ENCODE measurements around the gene NFAT5.

NFAT5 gene

DNA sequence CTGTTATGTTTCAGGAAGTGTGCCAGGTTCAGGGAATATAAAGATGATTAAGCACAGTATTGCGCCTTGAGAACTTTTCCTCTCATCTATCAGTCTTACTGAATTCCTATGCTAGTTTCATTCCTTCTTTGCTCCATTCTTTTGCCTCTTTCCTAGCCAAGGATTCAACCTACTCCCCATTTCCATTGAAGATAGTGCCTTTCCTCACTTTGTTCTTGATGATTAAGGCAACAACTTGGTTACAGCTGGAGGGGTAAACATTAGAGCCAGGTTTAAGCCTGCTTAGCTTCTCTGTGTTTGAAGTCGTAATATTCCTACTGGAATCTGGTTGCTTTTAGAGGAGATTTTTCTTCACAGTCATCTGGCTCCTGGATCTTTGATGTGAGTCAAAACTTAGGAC is 85.5 kb downstream of the NFAT5 start:
- DNase-seq = no peak

DNA sequence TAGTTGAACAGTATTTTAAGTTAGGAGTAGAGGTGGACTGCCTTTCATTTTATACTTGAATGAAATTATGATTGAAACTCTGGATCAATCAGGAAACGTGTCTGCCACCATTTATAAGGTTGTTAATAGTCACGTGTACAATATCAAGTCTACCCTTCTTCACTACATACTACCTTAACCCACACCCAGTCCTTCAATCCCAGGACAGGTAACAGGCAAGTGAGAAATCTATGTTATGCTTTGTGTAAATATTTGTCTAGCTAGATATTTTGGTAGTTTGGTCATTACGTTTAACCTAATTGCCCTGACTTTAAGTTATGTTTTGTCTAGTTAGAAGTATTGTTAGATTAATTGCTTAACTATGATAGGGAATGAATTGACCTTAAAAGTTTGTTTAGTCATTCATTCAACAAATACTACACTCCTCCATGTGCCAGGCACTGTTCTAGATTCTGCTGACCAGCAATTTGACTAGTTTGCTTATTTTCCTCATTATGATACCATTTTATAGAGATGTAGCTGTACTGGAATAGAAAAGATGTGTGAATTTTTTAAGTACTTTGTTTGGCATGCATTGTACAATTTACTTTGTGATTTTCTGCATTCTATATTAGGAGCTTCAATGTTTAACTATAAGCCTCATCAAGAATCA is 88.6 kb downstream of the NFAT5 start:
- no peak for DNase-seq

DNA sequence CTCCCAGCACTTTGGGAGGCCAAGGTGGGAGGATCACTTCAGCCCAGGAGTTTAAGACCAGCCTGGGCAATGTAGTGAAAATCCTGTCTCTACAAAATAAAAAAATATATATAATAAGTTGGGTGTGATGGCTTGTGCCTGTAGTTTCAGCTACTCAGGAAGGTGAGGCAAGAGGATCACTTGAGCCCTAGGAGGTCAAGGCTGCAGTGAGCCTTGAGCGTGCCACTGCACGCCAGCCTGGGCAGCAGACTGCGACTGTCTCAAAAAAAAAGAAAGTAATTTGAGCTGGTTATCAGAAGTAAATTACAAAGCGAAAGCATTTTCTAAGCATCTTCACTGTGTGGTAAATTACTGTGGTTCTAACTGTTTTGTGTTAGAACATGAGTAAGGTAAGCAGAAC is 94.4 kb downstream of the NFAT5 start:
- no peak for DNase-seq

DNA sequence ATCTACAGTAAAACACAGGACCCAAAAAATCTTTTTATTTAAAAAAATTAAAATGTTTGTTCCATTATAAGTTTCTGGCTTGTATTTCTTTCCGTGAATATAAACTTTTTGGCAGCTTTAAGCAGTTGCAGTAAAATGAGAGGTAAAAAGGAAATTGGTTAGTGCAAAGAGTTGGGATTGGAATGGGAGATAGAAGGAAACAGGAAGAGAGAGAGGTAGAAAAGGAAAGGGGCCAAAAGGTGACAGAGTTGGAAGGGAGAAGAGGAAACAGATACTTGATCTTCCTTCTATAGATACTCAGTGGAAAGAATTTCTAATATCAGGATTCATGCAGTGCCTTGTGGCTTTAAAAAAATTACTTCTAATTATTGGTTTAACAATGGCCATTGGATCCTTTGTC is 97.1 kb downstream of the NFAT5 start:
- DNase-seq = no peak

DNA sequence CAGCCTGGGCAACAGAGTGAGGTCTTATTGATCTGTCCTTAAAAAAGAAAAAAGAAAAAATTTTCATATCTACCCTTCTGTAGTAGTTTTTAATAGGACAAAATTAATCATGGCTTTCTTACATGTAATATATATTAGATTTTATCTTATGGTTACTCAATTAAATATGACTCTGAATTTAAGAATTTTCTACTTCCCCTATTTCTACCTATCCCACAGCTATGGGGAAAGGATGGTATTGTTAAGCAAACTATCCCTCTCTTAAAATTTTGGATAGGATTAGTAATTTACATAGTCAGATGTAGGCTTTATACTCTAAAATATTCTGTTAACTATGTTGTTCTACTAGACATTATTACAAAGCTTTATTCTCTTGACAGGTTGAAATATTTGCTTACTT is 98.1 kb downstream of the NFAT5 start:
- no peak for DNase-seq

DNA sequence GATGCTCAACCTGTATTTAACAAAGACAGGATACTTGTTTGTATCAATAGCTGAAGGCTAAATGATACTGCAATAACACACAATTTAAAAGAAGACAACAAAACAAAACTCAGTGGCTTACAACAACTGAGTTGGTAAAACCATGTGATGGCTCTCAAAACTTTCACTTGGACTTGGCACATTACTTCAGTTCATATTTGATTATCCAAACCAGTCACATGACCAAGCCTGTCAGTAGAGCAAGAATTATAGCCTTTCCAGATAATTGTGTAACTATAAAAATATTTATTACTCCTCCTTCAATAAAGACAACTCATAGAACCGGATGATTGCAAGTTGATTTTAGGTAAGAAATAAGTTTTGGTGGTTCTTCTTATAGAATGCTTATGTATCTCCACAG is 103.8 kb downstream of the NFAT5 start:
- DNase-seq = no peak

DNA sequence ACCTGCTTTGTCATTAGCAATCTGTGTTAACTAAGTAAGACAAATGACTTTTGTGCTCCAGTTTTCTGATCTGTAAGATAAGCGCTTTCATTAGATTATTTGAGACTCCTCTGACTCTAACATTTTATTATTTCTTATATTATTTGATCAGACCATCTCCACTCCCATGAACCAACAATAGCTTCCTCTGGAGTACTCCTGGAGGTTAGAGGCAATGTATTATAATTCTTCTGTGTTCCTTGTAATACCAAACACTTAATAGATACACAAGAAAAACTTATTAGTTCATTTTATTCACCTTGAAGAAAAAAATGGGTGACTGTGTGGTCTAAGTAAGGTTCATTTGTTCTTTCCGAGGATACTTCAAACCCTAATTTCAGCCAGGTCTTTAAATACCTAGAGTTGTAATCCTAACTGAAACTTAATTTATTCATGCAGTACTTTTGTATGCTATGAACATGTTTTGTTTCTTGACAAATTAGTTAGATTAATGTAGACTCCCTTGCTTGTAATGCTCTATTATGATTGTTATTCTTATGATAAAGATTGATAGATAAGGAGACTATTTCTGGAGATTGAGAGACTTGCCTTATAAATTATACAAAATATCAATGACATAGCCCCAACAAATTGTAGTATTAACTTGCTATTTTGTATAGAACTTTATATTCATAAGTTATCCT is 106.7 kb downstream of the NFAT5 start:
- DNase-seq = no peak

DNA sequence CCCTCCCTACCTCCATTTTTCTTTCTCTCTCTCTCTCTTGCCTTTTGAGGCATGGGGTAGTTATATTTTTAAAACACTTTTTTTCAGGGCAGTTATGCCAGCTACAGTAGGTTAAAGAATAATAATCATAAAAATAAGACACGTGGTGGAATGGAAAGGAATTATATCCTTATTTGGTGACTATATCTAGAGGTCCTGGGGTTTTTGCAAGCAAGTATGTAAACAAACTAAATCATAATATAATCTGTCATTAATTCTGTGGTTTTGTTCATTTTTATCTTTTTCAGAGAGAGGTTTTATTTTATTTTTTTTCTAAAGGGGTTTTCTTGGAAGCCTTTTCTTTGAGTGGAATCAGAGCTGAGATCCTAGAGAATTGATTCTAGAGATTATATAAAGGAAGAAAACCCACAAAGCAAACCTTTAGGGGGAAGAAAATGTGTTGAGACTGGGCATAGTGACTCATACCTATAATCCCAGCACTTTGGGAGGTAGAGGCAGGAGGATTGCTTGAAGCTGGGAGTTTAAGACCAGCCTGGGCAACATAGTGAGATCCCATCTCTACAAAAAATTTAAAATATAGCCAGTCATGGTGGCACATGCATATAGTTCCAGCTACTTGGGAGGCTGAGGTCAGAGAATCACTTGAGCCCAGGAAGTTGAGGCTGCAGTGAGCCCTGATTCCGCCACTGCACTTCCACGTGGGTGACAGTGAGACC is 107.4 kb downstream of the NFAT5 start:
- DNase-seq = no peak

DNA sequence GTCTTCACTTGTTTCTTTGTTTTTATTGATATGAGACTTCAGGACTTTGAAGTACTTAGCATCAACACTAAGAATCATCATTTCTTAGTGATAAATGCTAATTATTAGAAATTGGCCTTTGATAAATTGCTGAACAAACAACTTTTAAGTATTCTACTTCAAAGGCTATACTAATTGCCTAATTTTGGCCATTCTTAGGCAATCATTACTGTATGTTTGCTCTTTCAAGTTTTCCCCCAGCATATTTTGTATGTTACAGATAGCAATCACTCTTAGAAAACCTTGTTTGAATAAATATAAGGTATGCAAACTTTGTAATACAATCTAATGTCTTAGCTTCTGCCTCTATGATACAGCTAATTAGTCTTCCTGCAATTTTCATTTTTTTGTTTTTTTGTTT is 114.6 kb downstream of the NFAT5 start:
- no peak for DNase-seq

DNA sequence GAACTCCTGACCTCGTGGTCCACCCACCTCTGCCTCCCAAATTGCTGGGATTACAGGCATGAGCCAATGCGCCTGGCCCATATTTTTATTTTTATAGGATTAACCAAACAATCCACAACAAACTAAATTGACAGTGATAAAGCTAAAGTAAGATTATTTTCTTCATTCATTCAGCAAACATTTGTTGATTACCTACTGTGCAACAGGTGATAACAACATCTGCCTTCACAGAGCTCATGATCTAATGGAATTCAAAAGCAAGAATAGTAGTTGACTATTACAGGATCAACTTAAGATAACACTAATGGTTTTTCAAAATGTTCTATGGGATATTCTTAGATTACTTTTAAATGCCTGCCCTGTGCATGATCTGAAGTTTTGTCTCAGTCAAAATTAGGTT is 122.8 kb downstream of the NFAT5 start:
- DNase-seq = no peak

DNA sequence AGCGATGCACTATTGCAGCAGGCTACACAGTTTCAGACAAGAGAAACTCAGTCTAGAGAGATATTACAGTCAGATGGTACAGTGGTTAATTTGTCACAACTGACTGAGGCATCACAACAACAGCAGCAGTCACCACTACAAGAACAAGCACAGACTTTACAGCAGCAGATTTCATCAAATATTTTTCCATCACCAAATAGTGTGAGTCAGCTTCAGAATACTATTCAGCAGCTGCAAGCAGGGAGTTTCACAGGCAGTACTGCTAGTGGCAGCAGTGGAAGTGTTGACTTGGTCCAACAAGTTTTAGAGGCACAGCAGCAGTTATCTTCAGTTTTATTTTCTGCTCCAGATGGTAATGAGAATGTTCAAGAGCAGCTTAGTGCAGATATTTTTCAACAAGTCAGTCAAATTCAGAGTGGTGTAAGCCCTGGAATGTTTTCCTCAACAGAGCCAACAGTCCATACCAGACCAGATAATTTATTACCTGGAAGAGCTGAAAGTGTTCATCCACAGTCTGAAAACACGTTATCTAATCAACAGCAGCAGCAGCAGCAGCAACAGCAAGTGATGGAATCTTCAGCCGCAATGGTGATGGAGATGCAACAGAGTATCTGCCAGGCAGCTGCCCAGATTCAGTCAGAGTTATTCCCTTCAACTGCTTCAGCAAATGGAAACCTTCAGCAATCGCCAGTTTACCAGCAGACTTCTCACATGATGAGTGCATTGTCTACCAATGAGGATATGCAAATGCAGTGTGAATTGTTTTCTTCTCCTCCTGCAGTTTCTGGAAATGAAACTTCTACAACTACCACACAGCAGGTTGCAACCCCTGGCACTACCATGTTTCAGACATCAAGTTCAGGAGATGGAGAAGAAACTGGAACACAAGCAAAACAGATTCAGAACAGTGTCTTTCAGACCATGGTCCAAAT is 126.5 kb downstream of the NFAT5 start:
- DNase-seq = no peak

DNA sequence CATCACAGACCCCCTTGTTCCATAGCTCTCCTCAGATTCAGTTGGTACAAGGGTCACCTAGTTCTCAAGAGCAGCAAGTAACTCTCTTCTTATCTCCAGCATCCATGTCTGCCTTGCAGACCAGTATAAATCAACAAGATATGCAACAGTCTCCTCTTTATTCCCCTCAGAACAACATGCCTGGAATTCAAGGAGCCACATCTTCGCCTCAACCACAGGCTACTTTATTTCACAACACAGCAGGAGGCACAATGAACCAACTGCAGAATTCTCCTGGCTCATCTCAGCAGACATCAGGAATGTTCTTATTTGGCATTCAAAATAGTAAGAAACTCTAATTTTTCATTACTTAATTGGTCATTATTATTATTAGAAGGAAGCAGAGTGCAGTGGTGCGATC is 128.2 kb downstream of the NFAT5 start:
- no peak for DNase-seq

DNA sequence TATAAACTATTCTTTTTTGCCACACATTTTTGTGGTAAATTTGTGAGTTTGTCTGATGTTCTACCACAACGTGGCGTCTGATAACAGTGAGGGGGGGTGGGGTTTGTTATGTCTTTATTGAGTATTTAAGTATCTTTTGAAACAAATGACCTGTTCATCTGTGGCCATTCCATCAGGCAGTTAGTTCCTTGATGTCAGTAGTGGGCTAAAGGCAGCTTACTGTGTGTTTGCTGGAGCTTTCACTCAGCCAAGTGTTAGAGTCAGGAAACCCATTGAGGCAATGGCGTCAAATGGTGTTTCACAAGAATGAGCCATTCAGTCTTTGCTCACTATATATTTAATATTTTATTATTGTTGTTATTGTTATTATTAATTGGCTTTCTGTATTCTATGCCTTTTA is 132.6 kb downstream of the NFAT5 start:
- DNase-seq = no peak

DNA sequence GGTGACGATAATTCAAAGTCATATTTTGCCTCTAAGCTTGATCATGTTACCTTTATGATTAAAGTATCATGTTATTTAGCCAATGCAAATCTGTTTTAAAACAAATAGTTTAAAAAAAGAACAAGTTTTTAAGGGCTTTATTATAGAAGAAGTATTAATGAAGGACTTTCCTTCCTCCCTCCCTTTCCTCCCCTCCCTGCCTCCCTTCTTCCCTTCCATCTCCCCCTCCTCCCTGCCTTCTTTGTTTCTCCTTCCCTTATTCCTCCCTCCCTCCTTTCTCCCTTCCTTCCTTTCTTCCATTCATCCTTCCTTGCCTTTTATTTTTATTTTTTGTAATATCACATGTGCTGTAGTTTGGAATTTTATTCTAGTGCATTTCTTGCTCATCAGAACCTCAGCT is 134.1 kb downstream of the NFAT5 start:
- DNase-seq = no peak

DNA sequence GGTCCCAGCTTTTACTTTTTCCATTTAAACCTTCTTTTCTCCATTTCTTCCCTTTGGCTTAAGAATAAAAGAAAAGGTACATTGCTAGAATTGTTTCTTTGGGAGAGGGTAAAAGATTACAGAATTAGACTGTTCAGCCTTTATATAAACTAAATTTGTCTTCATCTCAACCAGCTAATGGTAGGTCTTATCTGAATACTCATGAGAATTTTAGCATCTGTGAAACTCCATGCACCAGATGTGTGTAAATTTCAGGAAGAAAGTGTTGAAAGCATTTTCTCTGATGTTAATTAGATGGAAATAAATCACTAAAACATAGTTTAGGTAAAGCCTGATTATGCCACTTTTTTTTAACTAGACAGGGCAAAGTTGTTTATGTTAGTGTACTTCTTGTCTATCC is 135.7 kb downstream of the NFAT5 start:
- DNase-seq = no peak

DNA sequence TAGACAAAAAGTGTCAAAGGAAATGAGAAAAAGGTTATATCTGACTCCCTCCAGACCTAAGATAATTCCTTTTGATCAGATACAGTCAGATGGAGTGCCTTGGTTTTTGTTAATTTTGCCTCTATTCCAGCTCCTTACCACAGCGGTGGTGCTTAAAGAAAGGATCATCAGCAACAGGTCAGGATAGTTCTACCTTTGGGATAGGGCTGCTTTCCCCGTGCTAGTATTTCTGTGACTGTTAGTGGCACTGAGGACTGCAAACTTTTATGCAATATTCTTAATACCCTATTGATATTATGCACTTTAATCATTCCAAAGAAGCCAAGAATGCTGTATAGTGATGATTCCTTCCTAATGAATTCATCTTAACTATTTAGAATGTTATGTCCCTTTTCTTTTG is 136.1 kb downstream of the NFAT5 start:
- DNase-seq = no peak

DNA sequence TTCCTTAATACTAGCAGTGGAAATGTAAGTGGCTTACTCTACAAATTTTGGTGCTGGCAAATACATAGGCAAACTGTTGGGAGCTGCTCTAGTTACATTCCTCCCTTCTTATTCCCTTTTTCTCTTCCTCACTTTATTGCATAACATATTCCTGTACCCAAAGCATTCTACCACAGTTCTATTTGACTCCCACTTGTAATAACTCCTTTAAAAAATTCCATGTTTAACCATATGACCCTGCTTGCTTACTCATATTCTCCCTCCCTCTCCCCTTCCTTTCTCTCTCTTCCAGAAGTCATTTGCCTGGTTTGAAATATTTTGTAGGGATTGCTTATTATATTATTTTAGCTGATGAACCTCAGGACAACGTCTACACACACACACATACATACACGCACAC is 137.9 kb downstream of the NFAT5 start:
- no peak for DNase-seq

DNA sequence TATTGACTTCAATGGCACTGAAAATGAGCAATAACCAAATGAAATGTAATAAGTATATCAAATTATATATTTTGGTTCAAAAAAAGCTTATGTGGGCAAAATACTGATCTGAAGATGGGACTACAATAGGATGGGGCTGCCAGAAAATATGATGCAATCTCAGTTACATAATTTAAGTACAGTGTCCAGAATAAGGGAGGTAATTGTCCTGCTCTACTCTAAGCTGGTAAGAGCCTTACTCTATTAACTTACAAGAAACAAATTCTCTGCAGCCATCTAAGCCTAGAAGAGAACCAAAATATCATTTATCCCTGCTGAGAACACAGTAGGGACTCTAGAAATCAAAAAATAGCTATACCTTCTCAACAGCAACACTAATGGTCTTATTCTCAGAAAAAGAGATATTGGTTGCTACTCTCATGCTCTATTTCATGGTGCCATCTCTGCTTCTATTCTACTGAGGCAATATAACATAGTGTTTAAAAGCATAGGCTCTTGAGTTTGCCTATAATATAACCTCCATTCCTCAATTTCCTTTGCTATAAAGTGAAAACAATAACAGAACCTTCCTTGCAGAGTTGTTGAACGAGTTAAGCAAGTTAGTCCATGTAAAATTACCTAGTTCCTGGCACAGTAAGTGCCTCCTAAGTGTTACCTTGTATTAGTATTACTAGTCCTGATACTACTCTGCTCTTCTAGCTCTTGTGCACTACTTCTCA is 140.6 kb downstream of the NFAT5 start:
- no peak for DNase-seq

DNA sequence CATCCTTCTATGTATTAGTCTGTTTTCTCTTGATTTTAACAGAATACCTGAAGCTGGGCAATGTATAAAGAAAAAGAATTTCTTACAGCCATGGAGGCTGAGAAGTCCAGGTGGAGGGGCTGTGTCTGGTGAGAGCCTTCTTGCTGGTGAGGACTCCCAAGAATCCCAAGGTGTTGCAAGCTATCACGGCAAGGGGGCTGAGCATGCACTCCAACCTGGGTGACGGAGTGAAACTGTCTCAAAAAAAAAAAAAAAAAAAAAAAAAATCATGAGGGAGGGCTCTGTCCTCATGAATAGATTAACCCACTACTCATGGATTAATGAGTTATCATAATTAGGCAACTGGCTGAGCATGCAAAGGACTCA is 141.2 kb downstream of the NFAT5 start:
- no peak for DNase-seq

DNA sequence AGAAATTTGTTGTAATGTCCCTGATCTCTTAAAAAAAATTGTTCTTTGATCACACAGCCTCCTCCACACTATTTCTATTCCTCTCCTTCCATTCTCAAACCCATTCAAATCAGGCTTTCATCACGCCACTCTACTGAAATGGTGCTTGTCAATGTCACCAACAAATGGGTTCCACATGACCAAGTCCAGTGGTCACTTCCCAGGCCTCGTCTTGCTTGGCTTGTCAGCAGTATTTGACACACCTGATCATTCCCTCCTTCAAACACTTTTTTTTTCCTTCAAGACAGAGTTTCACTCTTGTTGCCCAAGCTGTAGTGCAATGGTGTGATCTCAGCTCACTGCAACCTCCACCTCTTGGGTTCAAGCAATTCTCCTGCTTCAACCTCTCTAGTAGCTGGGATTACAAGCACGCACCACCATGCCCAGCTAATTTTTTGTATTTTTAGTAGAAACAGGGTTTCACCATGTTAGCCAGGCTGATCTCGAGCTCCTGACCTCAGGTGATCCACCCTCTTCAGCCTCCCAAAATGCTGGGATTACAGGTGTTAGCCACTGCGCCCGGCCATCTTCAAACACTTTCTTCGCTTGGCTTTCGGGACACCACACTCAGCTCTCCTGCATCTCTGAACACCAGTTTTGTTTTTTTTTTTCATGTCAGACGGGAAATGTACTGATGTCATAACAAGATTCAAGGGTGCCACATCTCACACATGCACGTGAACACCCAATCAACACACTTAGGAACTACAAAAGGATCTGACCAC is 142.3 kb downstream of the NFAT5 start:
- DNase-seq = no peak

DNA sequence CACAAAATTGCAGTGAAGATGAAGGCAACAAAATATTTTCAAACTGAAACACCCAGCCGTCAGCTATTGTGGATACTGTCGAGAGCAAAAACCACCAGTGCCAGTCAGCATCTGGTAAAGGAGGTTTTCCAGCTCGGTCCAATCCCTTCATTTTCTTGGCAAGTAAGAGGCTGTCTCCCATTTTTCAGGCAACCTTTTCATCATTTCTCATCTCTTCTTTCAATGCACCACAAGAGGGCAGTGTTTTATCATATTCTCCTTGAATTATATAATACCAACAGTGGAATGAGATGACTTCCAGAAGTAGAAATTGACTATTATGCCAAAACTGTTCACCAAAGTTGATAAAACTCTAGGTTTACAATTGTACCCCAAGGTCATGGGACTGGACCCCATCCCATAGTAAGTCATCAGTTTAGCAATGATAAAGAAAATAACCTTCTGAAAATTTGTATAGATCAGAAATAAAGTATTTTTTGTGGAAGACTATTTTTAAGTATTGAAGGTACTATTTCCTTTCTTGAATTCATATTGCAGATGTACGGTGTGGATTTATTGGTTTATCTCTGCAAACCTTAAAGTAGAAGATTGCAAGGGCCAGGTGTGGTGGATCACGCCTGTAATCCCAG is 143.8 kb downstream of the NFAT5 start:
- DNase-seq = peak; percentile 45
